ENCODE results near the gene MT1B. TPM values are rescaled to one million over a fixed set of nuclear protein-coding genes. Genes with fewer than 3 reads are reported as not detected.

Gene MT1B
- total RNA-seq, 1 donor from 2014 or later = not detected

DNA sequence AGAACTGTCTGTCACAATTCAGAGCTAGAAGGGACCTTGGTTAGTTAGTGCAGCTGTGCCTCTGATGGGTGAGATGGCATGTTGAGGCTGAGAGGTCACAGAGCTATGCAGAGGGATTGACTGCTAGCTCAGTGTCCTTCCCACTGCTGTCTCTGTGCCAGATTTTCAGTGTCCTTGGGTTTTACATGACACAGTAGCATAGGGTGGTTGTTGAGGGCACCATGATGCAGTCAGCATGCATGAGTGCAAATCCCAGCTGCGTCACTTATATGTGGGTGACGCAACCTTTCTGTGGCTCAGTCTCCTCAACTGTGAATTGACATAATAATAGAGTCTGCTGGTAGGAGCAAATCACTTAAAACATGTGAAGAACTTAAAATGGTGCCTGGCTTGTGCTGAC is 10.5 kb upstream of the MT1B start:
- intact Hi-C loops (cut with DNase I) = no loop called here
- peaks cover 32% of the 10 kb centered on the region for H3K4me1 ChIP-seq
- ATAC-seq = no peak
- no peak overlapping the region for H3K4me3 ChIP-seq
- no peaks in the 10 kb centered on the region for H3K36me3 ChIP-seq
- no peaks in the 10 kb centered on the region for H3K9me3 ChIP-seq
- peaks cover 39% of the 10 kb centered on the region for H3K27me3 ChIP-seq (ENCODE audit: low read depth)
- TF ChIP-seq CTCF (IDR thresholded peaks at IDR 0.05) = no peak
- no peak for DNase-seq
- H3K27ac ChIP-seq = no peak overlapping the region

DNA sequence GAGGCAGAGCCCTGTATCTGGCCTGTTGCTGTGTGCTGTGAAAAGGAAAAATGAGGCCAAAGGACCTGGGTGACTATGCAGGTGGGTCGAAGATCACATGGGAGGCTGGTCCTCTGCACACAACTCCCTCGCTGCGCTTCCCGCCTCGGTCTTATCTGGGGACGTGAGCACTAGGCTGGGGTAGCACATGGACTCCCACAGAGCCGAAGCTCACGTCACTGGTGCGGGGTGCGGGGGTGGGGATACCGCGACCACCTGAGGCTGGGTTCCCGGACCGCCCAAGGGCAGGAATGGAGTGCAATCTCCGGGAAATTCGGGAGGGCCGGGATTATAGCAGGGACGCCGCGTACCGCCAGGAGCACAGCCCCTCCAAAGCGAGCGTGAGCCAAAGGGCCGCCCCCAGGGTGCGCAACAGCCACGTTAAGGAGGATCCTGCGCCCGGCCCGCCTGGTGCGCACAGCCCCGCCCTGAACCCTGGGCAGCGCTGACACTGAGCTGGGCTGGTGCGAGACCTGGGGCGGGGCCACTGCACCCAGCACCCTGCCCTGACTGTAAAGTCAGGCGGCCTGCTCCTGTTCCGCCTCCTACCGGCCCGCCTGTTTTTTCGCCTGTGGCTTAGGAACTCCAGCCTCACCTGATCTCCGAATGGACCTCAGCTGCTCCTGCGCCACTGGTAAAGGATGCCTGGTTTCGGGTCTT is 8.5 kb upstream of the MT1B start:
- Histone ChIP-seq H3K9me3 (no peaks in the 10 kb centered on the region), H3K27ac (no peak overlapping the region), H3K36me3 (no peaks in the 10 kb centered on the region), H3K4me3 (peak overlapping the region; percentile 49), H3K27me3 (ENCODE audit: low read depth) (peaks cover 33% of the 10 kb centered on the region), H3K4me1 (peaks cover 27% of the 10 kb centered on the region)
- DNase-seq (peak; percentile 87), ATAC-seq (peak; percentile 96 to 98)
- intact Hi-C loops (cut with DNase I) = no loop called here
- peak; percentile 47 for TF ChIP-seq CTCF (IDR thresholded peaks at IDR 0.05)

DNA sequence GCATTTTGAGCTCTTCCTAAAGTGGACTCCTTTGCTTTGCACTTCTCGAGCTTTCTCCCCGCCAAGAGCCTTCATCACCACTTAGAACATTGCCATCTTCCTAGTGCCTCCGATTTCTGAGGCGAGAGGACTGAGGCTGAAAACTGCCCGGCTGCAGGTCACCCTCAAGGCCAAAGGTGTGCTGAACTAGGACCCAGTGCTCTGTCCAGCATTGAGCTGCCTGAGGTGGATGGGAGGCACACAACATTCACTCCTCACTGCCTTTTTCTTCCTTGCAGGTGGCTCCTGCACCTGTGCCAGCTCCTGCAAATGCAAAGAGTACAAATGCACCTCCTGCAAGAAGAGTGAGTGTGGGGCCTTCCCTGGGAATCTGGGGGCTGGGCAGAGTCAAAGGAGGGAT is 7.9 kb upstream of the MT1B start:
- no peak for ATAC-seq
- H3K9me3 ChIP-seq = no peaks in the 10 kb centered on the region
- H3K27ac ChIP-seq = no peak overlapping the region
- peaks cover 33% of the 10 kb centered on the region for H3K27me3 ChIP-seq (ENCODE audit: low read depth)
- intact Hi-C loops (cut with DNase I) = no loop called here
- TF ChIP-seq CTCF (IDR thresholded peaks at IDR 0.05) = no peak
- DNase-seq = no peak
- no peaks in the 10 kb centered on the region for H3K36me3 ChIP-seq
- peaks cover 21% of the 10 kb centered on the region for H3K4me1 ChIP-seq
- H3K4me3 ChIP-seq = peak overlapping the region; percentile 49

DNA sequence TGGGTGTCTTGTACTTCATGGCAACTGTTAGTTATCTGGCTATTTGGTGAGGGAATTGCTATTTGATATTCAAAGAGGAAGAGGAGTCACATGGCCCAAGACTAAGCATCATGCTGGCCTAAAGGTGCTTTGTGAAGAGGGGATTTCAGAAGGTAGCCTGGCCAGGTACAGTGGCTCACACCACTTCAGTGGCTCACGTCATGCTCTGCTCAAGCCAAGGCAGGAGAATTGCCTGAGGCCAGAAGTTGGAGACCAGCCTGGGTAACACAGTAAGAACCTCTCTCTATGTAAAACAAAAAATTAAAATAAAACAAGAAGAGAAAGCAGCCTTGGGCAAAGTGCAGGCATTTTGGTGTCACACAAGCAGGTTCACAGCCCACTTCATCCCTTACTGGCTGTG is 6.4 kb upstream of the MT1B start:
- TF ChIP-seq CTCF (IDR thresholded peaks at IDR 0.05) = no peak
- DNase-seq = no peak
- no peak overlapping the region for H3K4me3 ChIP-seq
- peaks cover 18% of the 10 kb centered on the region for H3K4me1 ChIP-seq
- no peaks in the 10 kb centered on the region for H3K36me3 ChIP-seq
- no peak for ATAC-seq
- intact Hi-C loops (cut with DNase I) = no loop called here
- H3K27ac ChIP-seq = no peak overlapping the region
- H3K27me3 ChIP-seq (ENCODE audit: low read depth) = peaks cover 25% of the 10 kb centered on the region
- H3K9me3 ChIP-seq = no peaks in the 10 kb centered on the region

DNA sequence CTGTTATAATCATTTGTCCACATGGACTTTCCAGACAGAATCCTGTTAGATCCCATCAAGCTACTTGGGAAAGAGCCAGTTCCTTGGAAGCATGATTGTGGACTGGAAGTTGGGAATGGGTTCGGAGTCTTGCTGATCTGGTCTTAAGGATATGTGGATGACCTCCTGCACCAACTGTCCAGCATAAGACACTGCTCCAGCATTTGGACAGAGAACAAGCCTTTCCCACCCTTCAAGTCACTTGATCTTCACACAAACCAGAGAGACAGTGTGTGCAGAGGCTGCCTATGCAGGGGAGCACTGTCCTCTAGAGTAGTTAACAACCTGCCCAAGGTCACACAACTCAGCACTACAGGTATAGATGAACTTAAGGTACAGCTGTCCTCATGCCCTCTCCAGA is 5.8 kb upstream of the MT1B start:
- DNase-seq (no peak), ATAC-seq (no peak)
- Histone ChIP-seq H3K27me3 (ENCODE audit: low read depth) (peaks cover 25% of the 10 kb centered on the region), H3K27ac (no peak overlapping the region), H3K9me3 (no peaks in the 10 kb centered on the region), H3K4me3 (no peak overlapping the region), H3K4me1 (peaks cover 18% of the 10 kb centered on the region), H3K36me3 (no peaks in the 10 kb centered on the region)
- no peak for TF ChIP-seq CTCF (IDR thresholded peaks at IDR 0.05)
- intact Hi-C loops (cut with DNase I) = no loop called here

Data from lower lobe of right lung (tissue), 2 donors.